ENCODE results near the gene CDH4.

CDH4 gene

DNA sequence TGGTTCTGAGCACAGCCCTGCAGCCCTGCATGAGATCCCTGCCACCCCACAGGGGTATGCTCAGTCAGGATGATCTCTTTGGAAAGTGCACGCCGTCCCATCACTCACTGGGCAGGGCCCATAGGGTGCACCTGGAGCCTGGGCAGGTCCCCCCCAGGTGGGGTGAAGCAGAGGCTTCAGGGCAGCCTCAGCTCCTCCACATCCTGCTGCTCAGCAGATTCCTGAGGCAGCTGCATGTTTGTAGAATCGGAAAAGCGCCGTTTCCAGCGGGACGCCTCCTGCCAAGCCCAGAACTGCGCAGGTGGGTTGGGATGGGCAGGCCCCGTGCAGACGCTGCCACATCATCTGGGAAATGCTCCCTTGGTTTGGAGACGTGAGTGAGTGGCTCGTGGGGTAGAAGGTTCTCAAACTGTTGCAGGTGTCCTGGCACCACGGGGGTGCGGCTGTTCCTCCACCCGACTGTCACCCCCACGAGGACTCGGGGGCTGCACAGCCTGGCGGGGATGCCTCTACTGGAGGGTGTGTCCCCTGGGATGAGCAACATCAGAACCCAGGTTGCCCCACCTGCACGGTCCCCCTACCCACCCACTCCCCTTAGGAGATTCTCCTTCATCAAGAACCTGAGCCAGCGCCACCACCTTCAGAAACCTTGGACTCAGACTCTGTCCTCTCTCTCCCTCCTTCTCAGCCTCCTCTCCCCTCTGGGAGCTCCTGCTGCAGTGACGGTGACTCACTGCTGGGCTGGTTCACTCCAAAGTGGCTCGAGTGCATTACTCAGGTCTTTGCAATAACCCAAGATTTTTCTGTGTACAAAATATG lies 479.5 kb downstream of the CDH4 start:
- DNase-seq = no peak

- DNase-seq = no peak
Measured at GRCh38 chr20:61732511-61733210, 480.6 kb downstream of the CDH4 start.

- DNase-seq = no peak
Measured at GRCh38 chr20:61733216-61733615, 481.2 kb downstream of the CDH4 start.

- DNase-seq = no peak
Measured at GRCh38 chr20:61733891-61734732, 482.1 kb downstream of the CDH4 start.

DNA sequence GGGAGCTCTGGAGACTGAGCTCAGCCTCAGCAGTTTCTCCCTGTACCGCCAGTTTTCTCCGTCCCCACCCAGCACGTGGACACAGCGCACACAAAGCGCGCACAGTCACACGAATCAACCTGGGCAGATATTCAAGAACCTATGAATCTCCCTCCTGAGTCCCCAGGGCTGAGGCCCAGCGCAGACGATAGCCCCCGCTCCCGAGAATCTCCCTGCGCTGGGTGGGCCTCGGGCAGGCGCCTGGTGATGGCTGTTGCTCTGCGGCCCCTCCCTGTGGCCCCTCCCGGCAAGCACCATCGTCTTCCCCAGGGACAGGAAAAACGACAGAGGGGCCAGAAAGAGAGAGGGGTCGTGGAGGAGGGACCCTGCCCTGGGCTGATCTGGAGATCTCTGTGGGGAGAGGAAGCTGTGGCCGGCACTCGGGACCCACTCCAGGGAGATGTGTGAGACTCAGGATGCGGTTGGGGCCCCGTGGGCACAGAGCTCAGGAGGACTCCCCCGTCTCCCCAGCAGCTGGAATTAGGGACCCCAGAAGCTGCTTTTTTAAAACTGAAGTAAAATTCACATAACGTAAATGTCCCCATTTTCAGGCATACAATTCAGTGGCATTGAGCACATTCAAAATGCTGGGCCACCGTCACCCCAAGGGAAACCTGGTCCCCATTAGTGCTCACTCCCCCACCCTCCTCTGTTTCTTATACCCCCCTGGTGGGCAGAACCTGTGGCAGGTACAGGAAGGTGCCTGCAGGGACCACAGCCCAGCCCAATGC lies 482.9 kb downstream of the CDH4 start:
- DNase-seq = no peak

DNA sequence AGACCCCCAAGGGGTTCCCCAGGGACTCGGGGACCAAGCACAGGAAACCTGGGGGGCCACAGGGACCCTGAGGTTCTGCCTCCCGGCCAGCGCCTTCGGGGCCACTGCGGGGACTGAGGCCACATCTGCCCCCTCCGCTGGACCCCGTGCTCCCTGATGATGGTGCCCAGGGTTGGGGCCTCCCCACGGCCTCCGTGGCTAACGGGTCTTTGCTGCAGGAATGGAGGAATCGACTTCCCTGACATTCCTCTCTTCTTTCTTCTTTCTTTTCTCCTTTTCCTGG lies 483.4 kb downstream of the CDH4 start:
- no peak for DNase-seq

DNA sequence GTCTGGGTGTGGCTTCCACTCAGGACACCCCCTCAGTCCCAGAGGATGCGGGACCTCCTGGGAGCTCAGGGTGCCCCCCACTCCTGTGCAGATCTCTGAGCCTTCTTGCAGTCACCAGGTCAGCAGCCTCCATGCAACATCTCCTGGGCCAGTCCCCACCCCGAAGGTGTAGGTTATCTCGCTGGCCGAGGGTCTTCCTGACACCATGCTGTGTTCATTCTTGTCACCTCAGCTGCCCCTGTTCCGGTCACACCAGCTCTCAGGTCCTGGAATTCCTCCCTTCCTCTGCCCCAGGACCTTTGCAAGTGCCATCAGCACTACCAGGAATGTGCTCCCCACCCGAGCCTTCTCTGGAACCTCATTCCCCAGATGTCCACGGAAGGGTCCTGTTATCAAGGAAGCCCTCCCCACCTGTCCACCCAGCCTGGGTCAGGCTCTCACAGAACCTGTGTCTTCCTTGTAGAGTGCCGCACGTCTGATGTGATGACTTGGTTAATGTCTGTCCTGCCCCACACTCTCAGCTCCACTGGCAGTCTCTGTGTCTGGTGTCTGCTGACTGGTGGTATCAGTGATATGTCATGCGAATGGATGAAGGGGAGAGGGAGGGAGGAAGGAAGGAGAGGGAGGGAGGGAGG lies 484.1 kb downstream of the CDH4 start:
- DNase-seq = no peak

DNA sequence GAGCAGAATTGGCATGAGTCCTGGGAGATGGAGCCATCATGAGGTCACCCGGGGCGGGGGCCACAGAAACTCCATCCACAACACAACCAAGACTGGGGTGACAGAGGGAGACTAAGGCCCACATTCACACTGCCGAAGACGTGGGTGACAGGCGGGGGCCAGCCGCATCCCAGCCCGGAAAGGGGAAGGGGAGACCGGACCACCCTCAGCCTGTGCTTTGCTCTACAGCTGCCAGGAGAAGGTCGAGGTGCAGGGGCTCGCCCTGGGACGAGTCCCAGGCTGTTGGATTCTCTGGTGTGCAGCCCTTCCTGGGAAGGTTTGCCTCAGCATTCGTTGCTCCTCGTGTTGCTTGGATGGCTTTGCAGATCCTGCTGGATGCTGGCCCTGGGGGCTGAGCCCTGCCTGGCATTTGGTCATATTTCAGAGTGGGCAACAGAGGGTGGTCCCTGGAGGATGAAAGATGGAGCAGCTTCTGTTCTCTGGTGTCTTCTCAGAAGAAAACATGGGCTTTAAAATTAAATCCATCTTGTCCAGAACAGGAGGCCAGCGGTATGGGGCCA lies 484.8 kb downstream of the CDH4 start:
- no peak for DNase-seq

DNA sequence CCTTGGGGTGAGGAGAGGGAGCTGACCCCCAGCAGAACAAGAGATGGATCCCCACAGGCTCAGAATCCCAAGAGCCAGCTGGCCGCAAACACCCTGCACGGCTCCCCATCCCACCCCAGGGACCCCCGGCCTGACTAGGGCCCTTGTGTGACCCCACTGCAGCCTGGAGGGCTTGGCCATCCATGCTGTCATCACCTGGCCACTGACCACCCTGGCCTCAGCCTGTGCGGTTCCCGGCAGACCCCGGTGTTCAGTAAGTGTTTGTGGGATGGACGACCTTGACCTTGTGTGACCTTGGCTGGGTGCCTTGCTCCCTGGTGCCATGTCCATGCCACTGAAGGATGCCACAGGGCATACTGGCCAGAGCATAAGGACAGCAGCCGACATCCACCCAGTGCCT lies 485.3 kb downstream of the CDH4 start:
- no peak for DNase-seq

GRCh38 chr20:61737812-61738443 lies 485.9 kb downstream of the CDH4 start:
- no peak for DNase-seq

DNA sequence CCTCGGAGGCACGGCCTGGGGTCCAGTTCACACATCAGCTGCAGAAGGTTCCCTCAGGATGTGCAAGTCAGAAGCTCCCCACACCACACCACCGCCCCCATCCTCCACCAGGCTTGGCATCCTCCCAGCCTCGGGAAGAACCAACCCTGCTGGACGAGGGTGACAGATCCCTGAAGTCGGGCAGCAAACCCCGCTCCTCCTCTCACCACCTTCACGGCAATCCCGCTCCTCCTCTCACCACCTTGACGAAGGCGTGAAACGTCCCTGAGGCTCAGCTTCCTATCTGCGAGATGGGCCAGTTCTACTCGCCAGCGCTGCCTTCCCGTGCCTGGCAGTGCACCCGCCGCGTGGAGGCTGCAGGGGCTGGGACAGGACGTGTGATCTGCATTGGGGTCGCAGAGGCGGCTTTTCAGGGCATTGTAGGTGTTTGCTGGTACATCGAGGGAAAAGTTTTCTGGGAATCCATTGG lies 486.6 kb downstream of the CDH4 start:
- DNase-seq = no peak

DNA sequence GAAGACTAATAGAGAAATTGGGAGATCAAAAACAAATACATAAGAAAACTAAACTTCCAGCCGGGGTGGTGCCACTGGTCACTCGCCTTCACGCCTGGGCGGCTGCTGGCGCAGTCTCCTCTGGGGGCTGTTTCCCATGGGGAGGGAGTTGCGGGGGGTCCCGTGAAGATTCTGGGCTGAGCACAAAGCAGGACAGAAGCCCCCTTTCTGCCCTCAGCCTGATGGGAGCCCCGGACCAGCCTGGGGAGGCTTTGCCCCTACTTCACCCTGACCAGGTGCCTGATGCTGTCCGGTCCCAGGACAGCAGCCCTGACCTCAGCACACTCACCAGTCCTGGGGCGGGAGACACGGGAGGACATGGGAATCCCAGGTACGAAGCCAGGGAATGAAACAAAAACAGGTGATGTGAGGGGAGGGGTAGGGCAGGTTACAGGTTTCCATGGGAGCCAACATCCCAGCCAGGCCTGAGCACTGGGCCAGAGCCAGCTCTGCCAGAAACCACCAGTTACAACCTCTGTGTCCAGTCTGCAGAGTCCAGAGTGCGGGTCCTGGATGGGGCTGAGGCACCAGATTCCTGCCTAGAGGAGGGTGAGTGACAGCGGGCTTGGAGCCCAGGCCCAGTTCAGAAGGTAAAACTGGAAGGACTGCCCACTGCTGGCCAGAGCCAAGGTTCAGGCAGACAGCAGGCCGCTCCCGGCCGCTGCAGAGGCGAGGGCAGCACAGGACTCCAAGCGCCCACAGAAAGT lies 487.2 kb downstream of the CDH4 start:
- no peak for DNase-seq

DNA sequence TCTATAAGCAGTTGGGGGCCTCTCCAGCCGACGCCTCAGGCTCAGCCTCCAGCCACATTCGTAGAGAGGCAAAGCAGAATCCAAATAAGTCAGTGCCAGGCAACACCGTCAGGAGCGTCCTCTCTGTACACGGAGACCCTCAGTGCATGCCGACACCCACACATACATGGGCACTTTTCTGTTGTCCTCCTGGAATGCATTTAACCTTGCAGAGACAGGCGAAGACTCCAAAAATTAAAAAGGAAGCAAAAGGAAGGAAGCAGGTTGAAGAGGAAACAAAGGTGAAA lies 487.7 kb downstream of the CDH4 start:
- no peak for DNase-seq

DNA sequence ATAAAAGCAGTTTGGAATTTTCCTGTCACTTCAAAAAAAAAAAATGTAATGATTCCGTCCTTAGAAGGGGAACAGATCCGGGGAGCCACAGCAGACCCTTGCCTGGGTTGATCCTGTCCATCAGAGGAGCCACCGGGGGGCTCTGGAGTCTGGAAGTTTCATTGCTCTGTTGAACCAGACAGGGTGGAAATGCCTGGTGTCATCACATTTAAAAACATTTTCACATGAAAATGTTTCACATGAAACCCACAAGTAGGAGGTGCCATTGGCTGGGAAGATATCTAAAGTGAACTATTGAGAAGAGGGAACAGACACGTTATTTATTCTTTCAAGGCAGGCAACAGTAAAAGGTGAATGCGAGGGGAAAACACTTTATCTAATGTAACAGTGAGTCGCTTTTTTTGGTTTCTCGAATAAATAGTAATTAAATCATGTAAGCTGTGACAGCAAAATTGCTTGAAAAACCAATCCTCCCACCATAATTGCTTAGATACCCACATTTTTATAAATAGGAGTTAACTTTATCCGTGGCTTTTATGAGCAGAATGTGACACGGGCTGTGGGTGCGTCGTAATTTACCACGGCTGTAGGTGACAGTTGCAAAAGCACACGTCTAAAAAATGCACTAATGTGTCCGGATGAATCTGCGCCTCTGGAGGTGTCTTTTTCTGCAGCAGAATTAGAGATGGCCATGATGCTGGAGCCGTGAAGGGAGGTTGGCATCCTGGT lies 490.2 kb downstream of the CDH4 start:
- DNase-seq = no peak

DNA sequence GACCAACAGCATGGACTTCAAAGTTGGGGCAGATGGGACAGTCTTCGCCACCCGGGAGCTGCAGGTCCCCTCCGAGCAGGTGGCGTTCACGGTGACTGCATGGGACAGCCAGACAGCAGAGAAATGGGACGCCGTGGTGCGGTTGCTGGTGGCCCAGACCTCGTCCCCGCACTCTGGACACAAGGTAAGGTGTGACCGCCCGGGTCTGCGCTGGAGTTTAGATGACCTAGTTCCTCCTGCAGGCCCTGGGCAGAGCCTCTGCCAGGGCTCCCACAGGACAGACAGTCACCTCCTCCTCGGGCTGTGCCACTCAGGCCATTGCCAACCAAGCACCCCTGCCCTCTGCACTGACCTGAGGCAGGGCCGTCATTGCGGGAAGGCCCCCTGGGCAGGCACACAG lies 491.5 kb downstream of the CDH4 start:
- DNase-seq = no peak

DNA sequence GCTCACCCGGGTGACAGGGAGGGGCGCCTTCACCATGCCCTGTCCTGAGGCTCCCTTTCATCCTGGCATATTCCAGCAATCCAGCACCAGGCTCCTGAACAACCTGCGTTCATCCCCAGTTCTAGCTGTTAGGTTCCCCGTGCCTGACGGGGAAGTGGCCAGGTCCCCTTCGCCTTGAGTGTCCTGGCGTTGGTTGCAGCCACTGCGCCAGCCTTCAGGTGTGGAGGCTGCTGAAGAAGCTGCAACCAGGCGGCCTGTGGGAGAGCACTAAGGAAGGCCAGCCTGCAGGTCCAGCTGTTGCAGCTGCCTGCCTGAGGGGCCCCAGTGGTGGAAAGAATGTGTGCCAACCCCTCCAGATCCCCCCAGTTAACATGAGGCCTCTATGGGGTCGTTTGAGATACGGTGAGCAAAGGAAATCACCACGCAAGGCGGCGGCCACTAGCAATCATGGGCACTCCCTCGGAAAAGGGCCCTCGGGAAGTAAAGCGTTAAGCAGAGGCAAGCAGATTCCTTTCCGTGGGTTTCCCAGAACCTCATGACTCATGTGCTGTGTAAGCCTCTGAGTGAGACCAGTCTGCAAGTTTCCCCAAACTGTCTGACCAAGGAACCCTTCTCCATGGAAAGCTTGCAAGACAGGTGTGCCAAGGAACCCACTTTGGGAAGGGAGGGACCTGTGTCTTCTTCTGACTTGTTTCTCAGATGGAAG lies 492.8 kb downstream of the CDH4 start:
- DNase-seq = no peak

DNA sequence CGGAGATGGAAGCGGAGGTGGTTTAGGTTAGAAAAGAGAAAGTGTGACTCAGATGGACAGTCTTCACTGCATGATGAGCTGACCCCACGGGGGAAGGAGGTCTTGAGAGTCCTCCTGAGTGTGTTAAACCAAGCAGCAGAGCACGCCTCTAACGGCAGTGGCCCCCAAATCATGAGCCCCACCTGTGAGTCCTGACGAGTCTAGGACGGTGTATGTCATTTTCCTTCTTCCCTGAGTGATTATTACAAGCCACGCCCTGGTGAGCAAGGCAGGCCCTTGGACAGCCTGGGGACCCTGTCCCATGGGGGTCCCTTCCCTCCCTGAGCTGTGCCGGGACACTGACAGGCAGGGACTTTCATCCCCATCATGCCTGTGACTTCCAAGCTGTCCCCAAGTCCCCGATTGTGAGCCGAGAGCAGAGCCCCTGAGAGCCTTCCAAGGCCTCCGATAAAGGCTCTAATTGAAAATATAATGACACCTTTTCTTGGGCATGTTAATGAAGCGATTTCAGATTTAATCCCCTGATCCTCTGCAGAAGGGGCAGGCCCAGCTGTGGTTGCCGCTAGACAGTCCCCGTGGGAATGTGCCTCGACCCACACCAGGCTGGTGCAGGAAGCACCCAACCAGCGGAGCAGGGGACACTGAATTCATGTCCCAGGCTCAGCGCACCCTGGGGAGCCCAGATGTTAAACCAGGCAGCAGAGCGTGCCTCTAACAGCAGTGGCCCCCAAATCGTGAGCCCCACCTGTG lies 493.5 kb downstream of the CDH4 start:
- DNase-seq = no peak

- no peak for DNase-seq
Measured at GRCh38 chr20:61746147-61746646, 494.1 kb downstream of the CDH4 start.

DNA sequence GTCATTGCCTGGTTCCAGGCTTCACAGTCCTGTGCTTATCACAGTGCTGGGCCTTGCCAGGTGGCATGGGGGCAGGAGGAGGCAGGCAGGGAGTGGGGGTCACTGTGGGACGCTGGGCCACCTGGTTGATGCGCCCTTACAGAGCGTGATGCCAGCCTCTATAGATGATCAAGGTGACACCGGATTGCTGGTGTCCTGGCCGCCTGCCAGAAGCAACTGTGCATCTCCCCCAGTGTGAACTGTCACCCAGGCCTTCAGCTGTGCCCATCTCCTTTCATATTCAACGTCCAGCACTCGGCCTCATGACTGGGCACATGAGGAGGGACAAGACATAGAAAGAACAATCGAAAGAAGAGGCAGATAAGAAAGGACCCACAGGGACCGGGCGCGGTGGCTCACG lies 494.7 kb downstream of the CDH4 start:
- DNase-seq = no peak

Measured in CD4-positive, alpha-beta T cell treated with Interleukin-21 for 1 hour (primary cell).